ENCODE measurements around the gene PDP2.

DNA sequence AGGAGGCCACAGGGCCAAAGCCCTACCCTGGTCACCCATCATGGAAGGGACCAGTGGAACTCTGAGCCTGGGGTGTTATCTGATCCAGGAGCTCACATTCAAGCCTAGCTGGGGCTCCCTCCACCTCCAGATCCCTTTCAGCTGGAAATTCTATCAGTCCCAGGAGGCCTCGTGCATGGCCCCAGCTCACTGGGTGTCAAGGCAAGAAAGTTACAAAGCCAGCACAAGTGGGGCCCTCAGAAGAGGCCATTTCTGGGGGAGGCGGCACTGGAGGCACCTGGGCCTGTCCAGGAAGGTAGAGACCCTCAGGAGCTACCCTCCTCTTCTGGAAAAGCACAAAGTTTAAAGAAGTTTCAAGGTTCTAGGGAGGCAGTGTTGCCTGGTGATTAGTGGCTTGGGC is 31.3 kb upstream of the PDP2 start:
- TF ChIP-seq, protein P1, sequence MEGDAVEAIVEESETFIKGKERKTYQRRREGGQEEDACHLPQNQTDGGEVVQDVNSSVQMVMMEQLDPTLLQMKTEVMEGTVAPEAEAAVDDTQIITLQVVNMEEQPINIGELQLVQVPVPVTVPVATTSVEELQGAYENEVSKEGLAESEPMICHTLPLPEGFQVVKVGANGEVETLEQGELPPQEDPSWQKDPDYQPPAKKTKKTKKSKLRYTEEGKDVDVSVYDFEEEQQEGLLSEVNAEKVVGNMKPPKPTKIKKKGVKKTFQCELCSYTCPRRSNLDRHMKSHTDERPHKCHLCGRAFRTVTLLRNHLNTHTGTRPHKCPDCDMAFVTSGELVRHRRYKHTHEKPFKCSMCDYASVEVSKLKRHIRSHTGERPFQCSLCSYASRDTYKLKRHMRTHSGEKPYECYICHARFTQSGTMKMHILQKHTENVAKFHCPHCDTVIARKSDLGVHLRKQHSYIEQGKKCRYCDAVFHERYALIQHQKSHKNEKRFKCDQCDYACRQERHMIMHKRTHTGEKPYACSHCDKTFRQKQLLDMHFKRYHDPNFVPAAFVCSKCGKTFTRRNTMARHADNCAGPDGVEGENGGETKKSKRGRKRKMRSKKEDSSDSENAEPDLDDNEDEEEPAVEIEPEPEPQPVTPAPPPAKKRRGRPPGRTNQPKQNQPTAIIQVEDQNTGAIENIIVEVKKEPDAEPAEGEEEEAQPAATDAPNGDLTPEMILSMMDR (IDR thresholded peaks at IDR 0.05): no peak
- no peak for TF ChIP-seq POLR2A (IDR thresholded peaks at IDR 0.05)
